HepG2 (cell line): ENCODE measurements around the gene PHF5A. TPM values are rescaled to one million over a fixed set of nuclear protein-coding genes. Genes with fewer than 3 reads are reported as not detected.

ENCODE experiments used
- ESRRA ChIP-seq: sonication (generic); formaldehyde crosslinking; IDR thresholded peaks from 2 replicates; pipeline ENCODE4 v1.5.1; 2020; ENCODE audit warnings: mild to moderate bottlenecking, low read depth, missing genetic modification reagents
- FOXK1 ChIP-seq: sonication (generic); formaldehyde crosslinking; IDR thresholded peaks from 2 replicates; pipeline ENCODE4 v1.4.0; 2020; ENCODE audit warnings: low read depth, missing genetic modification reagents, borderline replicate concordance
- FOXM1 ChIP-seq: sonication (generic); formaldehyde crosslinking; IDR thresholded peaks from 2 replicates; pipeline ENCODE4 v1.5.0; 2020; ENCODE audit warnings: missing genetic modification reagents
- HMG20A ChIP-seq: IDR thresholded peaks from 2 replicates; pipeline ENCODE4 v1.6.1; 2016; ENCODE audit warnings: borderline replicate concordance
- JUNB ChIP-seq: sonication (generic); formaldehyde crosslinking; IDR thresholded peaks from 2 replicates; pipeline ENCODE4 v1.8.0; 2022; ENCODE audit warnings: missing genetic modification reagents, mild to moderate bottlenecking, borderline replicate concordance
- MEIS1 ChIP-seq: sonication (generic); formaldehyde crosslinking; IDR thresholded peaks from 2 replicates; pipeline ENCODE4 v1.9.0; 2021; ENCODE audit warnings: mild to moderate bottlenecking, missing genetic modification reagents, moderate library complexity, borderline replicate concordance
- RARA ChIP-seq: IDR thresholded peaks from 2 replicates; pipeline ENCODE4 v1.6.1; 2016; ENCODE audit warnings: missing genetic modification reagents, missing compliant biosample characterization
- ZC3H4 ChIP-seq: sonication (generic); formaldehyde crosslinking; IDR thresholded peaks from 2 replicates; pipeline ENCODE4 v1.4.0; 2020; ENCODE audit warnings: missing genetic modification reagents, borderline replicate concordance
- ZNF225 ChIP-seq: sonication (generic); formaldehyde crosslinking; IDR thresholded peaks from 2 replicates; pipeline ENCODE4 v1.4.0; 2020; ENCODE audit warnings: mild to moderate bottlenecking, missing genetic modification reagents
- ZNF253 ChIP-seq: sonication (generic); formaldehyde crosslinking; IDR thresholded peaks from 2 replicates; pipeline ENCODE4 v1.8.0; 2022; ENCODE audit warnings: mild to moderate bottlenecking, missing genetic modification reagents, borderline replicate concordance
- ZNF281 ChIP-seq: sonication (generic); formaldehyde crosslinking; IDR thresholded peaks from 2 replicates; pipeline ENCODE4 v1.4.0; 2020; ENCODE audit warnings: missing genetic modification reagents, borderline replicate concordance
- ZNF33A ChIP-seq: sonication (generic); formaldehyde crosslinking; IDR thresholded peaks from 2 replicates; pipeline ENCODE4 v1.5.1; 2020; ENCODE audit warnings: missing genetic modification reagents, mild to moderate bottlenecking, moderate library complexity, borderline replicate concordance
- ZNF343 ChIP-seq: sonication (generic); formaldehyde crosslinking; IDR thresholded peaks from 2 replicates; pipeline ENCODE4 v1.4.0; 2020; ENCODE audit warnings: mild to moderate bottlenecking, missing genetic modification reagents
- ZNF44 ChIP-seq: sonication (generic); formaldehyde crosslinking; IDR thresholded peaks from 2 replicates; pipeline ENCODE4 v1.5.1; 2020; ENCODE audit warnings: mild to moderate bottlenecking, missing genetic modification reagents
- ZNF879 ChIP-seq: sonication (generic); formaldehyde crosslinking; IDR thresholded peaks from 2 replicates; pipeline ENCODE4 v1.8.1; 2023; ENCODE audit warnings: missing genetic modification reagents
- polyA plus RNA-seq, 8 experiments: library from polyadenylated mRNA; depleted of rRNA in 3 of 8; stranded (reverse) in 7 of 8; unstranded in 1 of 8; fragments of >200 nt; fragmentation: Illumina TruSeq in 4 of 8; extraction: Trizol in 4 of 8; gene quantifications; 2 replicates each; pipeline versions ENCODE4 v1.2.1 to v1.2.3, GENCODE V29; 2011 to 2016; ENCODE audit warnings: low read depth in 4 of 8, missing spikeins in 1 of 8, mixed read lengths in 1 of 8; ENCODE audit not compliant: insufficient read depth in 1 of 8
- total RNA-seq, 5 experiments: library from RNA; depleted of rRNA; stranded (reverse); fragments of >200 nt; fragmentation: Illumina TruSeq; extraction: Trizol; gene quantifications; 2 replicates each; pipeline ENCODE4 v1.2.3, GENCODE V29; 2016; ENCODE audit warnings: low read depth in 1 of 5
- TF ChIP-seq, protein P1 (sequence below): sonication (generic); formaldehyde crosslinking; IDR thresholded peaks from 2 replicates; pipeline ENCODE4 v1.8.0; 2022; ENCODE audit warnings: mild to moderate bottlenecking, missing genetic modification reagents
- TF ChIP-seq, protein P2 (sequence below): IDR thresholded peaks from 2 replicates; pipeline ENCODE4 v1.6.1; 2016; ENCODE audit warnings: low read depth, borderline replicate concordance

Gene PHF5A
- total and polyA plus RNA-seq, 2 of the 13 experiments (the other 11 are each of a cell fraction or from before 2014, with no cell fraction given), result 56.6 to 105 TPM

- TF ChIP-seq, protein P1, sequence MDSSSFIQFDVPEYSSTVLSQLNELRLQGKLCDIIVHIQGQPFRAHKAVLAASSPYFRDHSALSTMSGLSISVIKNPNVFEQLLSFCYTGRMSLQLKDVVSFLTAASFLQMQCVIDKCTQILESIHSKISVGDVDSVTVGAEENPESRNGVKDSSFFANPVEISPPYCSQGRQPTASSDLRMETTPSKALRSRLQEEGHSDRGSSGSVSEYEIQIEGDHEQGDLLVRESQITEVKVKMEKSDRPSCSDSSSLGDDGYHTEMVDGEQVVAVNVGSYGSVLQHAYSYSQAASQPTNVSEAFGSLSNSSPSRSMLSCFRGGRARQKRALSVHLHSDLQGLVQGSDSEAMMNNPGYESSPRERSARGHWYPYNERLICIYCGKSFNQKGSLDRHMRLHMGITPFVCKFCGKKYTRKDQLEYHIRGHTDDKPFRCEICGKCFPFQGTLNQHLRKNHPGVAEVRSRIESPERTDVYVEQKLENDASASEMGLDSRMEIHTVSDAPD, result no peak
- TF ChIP-seq ZNF879 (CRISPR knock-in tag) (0 out of 2 replicates have a peak, but pooled peaks have one; percentile 13), ZNF281 (CRISPR knock-in tag) (peak; percentile 42; the same call in 1 of the 2 replicates), FOXK1 (CRISPR knock-in tag) (peak; percentile 16; the same call in 1 of the 2 replicates), ZNF44 (CRISPR knock-in tag) (peak; percentile 27; the same call in 1 of the 2 replicates), HMG20A (CRISPR knock-in tag) (no peak), ZNF343 (CRISPR knock-in tag) (no peak), ZNF225 (CRISPR knock-in tag) (no peak), ZC3H4 (CRISPR knock-in tag) (no peak), RARA (CRISPR knock-in tag) (peak; percentile 9; the same call in 1 of the 2 replicates), ESRRA (CRISPR knock-in tag) (0 out of 2 replicates have a peak, but pooled peaks have one; percentile 37), ZNF33A (CRISPR knock-in tag) (no peak), ZNF253 (CRISPR knock-in tag) (no peak), FOXM1 (CRISPR knock-in tag) (no peak), MEIS1 (CRISPR knock-in tag) (no peak), JUNB (CRISPR knock-in tag) (no peak)
- TF ChIP-seq, protein P2, sequence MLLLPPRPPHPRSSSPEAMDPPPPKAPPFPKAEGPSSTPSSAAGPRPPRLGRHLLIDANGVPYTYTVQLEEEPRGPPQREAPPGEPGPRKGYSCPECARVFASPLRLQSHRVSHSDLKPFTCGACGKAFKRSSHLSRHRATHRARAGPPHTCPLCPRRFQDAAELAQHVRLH (CRISPR knock-in tag), result no peak
- TF ChIP-seq, all 625 proteins: peak for 143
These were observed 23.9 kb downstream of the PHF5A start (continued) for GRCh38 chr22:41444360-41445128.
